IPS-NIHi7 (cell line): ENCODE results near the gene KLK4.
A peak's percentile ranks its signal among the peaks of the same experiment; 100 is the strongest.

Experiments
- DNase-seq: peaks from one replicate; pipeline ENCODE4 v3.0.0; 2012; ENCODE audit warnings: mixed read lengths; ENCODE audit errors: extremely low spot score

Gene KLK4

GRCh38 chr19:50911206-50912101, at the start of gene KLK4:
Gene KLK4 (minus strand): TSS chr19:50911395. CDS start chr19:50910738, 657 bp downstream.
- DNase-seq = no peak

- no peak for DNase-seq
These were observed 48.7 kb upstream of the KLK4 start for GRCh38 chr19:50959731-50960500.

- DNase-seq = no peak
These were observed 46.4 kb upstream of the KLK4 start for GRCh38 chr19:50957587-50957986.

GRCh38 chr19:50952910-50953309, 41.7 kb upstream of the KLK4 start, which contains the start of gene KLK5:
Gene KLK5 (minus strand): TSS chr19:50953038. CDS start chr19:50952657, 381 bp downstream.
- DNase-seq = no peak

- peak; percentile 37 for DNase-seq
These were observed 38.7 kb upstream of the KLK4 start for GRCh38 chr19:50949861-50950260.

GRCh38 chr19:50947123-50947522, 35.9 kb upstream of the KLK4 start:
- no peak for DNase-seq

- DNase-seq = no peak
These were observed 33.6 kb upstream of the KLK4 start for GRCh38 chr19:50944795-50945194.

GRCh38 chr19:50943074-50943828, 32.1 kb upstream of the KLK4 start:
- DNase-seq = no peak

GRCh38 chr19:50939596-50939995, 28.4 kb upstream of the KLK4 start:
- DNase-seq = no peak

GRCh38 chr19:50933640-50934039, 22.4 kb upstream of the KLK4 start:
- no peak for DNase-seq

GRCh38 chr19:50932690-50933083, 21.5 kb upstream of the KLK4 start:
- DNase-seq = no peak

GRCh38 chr19:50932018-50932689, 21.0 kb upstream of the KLK4 start:
- DNase-seq = no peak

GRCh38 chr19:50931023-50931422, 19.8 kb upstream of the KLK4 start:
- DNase-seq = no peak

- DNase-seq = no peak
These were observed 17.6 kb upstream of the KLK4 start for GRCh38 chr19:50928831-50929230.

- no peak for DNase-seq
These were observed 14.9 kb upstream of the KLK4 start for GRCh38 chr19:50926144-50926543.

GRCh38 chr19:50925734-50926133, 14.5 kb upstream of the KLK4 start:
- no peak for DNase-seq

GRCh38 chr19:50924586-50924985, 13.4 kb upstream of the KLK4 start:
- no peak for DNase-seq

GRCh38 chr19:50922317-50922853, 11.2 kb upstream of the KLK4 start:
- DNase-seq = peak; percentile 94

GRCh38 chr19:50921426-50922316, 10.5 kb upstream of the KLK4 start:
- no peak for DNase-seq

GRCh38 chr19:50916069-50916468, 4.9 kb upstream of the KLK4 start:
- DNase-seq = no peak
